GM19452 (cell line): ENCODE measurements around the gene PSME2.

Experiments
- ATAC-seq: cut with Tn5 transposase; IDR thresholded peaks from one replicate; pipeline ENCODE4 v1.9.1; 2021; ENCODE audit not compliant: unreplicated experiment

The PSME2 gene

GRCh38 chr14:24156840-24157239 lies 10.4 kb upstream of the PSME2 start:
- ATAC-seq = no peak

- no peak for ATAC-seq
Observed at GRCh38 chr14:24155100-24155499, 8.7 kb upstream of the PSME2 start.

- ATAC-seq = no peak
Observed at GRCh38 chr14:24151404-24152080, 5.1 kb upstream of the PSME2 start.

- ATAC-seq = no peak
Observed at GRCh38 chr14:24150993-24151392, 4.6 kb upstream of the PSME2 start.

- no peak for ATAC-seq
Observed at GRCh38 chr14:24150567-24150966, 4.2 kb upstream of the PSME2 start.

GRCh38 chr14:24150061-24150460 lies 3.7 kb upstream of the PSME2 start:
- ATAC-seq = no peak

GRCh38 chr14:24149302-24149969 lies 3.0 kb upstream of the PSME2 start:
- ATAC-seq = no peak

GRCh38 chr14:24147761-24148428 lies 1.5 kb upstream of the PSME2 start:
- no peak for ATAC-seq

- peak; percentile 78 for ATAC-seq
Observed at GRCh38 chr14:24146978-24147760, 759 bp upstream of the PSME2 start, which contains the start of gene RNF31. Gene RNF31, plus strand, starts transcription at chr14:24147498. Its CDS starts 201 bp downstream, at chr14:24147699.

GRCh38 chr14:24145690-24146452 lies 539 bp downstream of the PSME2 start:
- ATAC-seq = no peak

- no peak for ATAC-seq
Observed at GRCh38 chr14:24145219-24145618, 1.2 kb downstream of the PSME2 start.

GRCh38 chr14:24144451-24144850 lies 2.0 kb downstream of the PSME2 start:
- ATAC-seq = no peak

GRCh38 chr14:24143511-24143910 lies 2.9 kb downstream of the PSME2 start:
- ATAC-seq = no peak

- ATAC-seq = peak; percentile 82
Observed at GRCh38 chr14:24141097-24141880, 5.1 kb downstream of the PSME2 start, which contains the start of gene EMC9. Gene EMC9, minus strand, starts transcription at chr14:24141591. Its CDS starts 287 bp downstream, at chr14:24141304.

- no peak for ATAC-seq
Observed at GRCh38 chr14:24139272-24139934, 7.0 kb downstream of the PSME2 start.

GRCh38 chr14:24138396-24139271 lies 7.8 kb downstream of the PSME2 start:
- no peak for ATAC-seq

GRCh38 chr14:24137529-24138395 lies 8.6 kb downstream of the PSME2 start:
- no peak for ATAC-seq
